Fibroblast of villous mesenchyme (primary cell): ENCODE measurements around the gene MAZ. TPM values are rescaled to one million over a fixed set of nuclear protein-coding genes. Genes with fewer than 3 reads are reported as not detected.
"Not testable (repeated sequence)": the region's sequence is repeated elsewhere in the genome, so short reads cannot be mapped to it uniquely, and the experiment has no call there.

Experiments
- DNase-seq: peaks from one replicate; pipeline ENCODE4 v3.0.0-alpha.2; 2010; ENCODE audit warnings: low read depth
- H3K4me3 ChIP-seq: 2 replicates; pipeline ENCODE4 v1.5.1; 2011; ENCODE audit warnings: low read depth, mild to moderate bottlenecking, low read length
- total RNA-seq: library from RNA; depleted of rRNA; stranded (reverse); fragments of >200 nt; gene quantifications from 2 replicates; pipeline ENCODE4 v1.2.3, GENCODE V29; 2012
- TF ChIP-seq, protein P1 (sequence below): IDR thresholded peaks from 2 replicates; pipeline ENCODE4 v1.5.1; 2012; ENCODE audit warnings: low read depth, mild to moderate bottlenecking, low read length; ENCODE audit not compliant: insufficient read depth

Gene MAZ
- total RNA-seq, 1 donor: 166 TPM

DNA sequence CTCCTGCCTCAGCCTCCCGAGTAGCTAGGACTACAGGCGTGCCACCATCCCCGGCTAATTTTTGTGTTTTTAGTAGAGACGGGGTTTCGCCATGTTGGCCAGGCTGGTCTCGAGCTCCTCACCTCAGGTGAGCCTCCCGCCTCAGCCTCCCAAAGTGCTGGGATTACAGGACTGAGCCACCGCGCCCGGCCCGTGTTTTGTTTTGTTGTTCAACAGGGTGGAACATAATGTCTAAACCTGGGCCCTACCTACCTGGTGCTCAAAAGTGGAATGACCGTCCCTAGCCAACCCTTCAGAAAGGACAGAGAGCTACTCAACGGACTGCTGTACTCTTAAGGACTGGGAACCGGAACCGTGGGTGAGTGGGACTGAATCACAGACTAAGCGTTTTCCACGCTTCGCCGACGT lies 16.6 kb upstream of the MAZ start:
- H3K4me3 ChIP-seq: peak overlapping the region; percentile 76
- TF ChIP-seq, protein P1, sequence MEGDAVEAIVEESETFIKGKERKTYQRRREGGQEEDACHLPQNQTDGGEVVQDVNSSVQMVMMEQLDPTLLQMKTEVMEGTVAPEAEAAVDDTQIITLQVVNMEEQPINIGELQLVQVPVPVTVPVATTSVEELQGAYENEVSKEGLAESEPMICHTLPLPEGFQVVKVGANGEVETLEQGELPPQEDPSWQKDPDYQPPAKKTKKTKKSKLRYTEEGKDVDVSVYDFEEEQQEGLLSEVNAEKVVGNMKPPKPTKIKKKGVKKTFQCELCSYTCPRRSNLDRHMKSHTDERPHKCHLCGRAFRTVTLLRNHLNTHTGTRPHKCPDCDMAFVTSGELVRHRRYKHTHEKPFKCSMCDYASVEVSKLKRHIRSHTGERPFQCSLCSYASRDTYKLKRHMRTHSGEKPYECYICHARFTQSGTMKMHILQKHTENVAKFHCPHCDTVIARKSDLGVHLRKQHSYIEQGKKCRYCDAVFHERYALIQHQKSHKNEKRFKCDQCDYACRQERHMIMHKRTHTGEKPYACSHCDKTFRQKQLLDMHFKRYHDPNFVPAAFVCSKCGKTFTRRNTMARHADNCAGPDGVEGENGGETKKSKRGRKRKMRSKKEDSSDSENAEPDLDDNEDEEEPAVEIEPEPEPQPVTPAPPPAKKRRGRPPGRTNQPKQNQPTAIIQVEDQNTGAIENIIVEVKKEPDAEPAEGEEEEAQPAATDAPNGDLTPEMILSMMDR: no peak

DNA sequence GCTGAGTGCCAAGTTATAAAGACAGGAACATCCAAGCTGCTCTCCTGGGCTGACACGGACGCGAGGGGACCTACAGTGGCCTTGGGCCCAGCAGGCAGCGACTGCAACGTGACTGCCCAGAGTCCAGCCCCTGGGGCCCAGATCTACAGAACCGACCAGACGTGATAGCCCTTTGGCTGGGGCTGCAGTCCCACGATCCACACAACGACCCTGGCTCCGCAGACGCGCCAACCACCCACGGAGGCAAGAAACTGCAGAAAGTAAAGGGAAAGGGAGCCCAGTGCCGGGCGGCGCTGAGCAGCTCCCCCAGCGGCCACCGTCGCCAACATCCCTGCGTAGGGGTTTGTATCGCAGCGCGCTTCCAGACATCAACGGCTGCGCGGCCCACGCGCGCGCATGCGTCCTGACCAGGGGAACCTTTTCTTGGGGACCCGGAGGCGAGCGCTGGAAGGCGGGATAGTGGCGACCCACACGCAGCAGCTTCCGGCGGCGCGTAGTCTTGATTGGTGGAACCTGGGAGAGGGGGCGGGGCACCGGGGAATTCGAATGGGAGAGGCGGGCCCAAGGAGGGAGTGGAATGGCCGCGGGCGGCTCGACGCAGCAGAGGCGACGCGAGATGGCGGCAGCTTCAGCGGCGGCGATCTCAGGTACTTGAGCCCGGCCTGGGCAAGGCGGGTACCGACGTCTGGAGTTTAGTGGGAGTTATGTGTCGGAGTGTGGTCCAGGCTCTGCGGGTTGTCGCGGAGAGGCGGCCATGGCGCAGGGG lies 16.0 kb upstream of the MAZ start, which contains the start of gene KIF22:
Gene KIF22, plus strand, starts transcription at position 569 of the 766 bp plus-strand sequence. Its CDS starts 9 bp downstream, at position 578.
- TF ChIP-seq, protein P1: peak; percentile 60
- peak; percentile 99 for DNase-seq
- peak within 1 kb of the TSS; percentile 76 for H3K4me3 ChIP-seq

More for the DNA sequence above, 16.6 kb upstream of the MAZ start:
- no peak for DNase-seq

DNA sequence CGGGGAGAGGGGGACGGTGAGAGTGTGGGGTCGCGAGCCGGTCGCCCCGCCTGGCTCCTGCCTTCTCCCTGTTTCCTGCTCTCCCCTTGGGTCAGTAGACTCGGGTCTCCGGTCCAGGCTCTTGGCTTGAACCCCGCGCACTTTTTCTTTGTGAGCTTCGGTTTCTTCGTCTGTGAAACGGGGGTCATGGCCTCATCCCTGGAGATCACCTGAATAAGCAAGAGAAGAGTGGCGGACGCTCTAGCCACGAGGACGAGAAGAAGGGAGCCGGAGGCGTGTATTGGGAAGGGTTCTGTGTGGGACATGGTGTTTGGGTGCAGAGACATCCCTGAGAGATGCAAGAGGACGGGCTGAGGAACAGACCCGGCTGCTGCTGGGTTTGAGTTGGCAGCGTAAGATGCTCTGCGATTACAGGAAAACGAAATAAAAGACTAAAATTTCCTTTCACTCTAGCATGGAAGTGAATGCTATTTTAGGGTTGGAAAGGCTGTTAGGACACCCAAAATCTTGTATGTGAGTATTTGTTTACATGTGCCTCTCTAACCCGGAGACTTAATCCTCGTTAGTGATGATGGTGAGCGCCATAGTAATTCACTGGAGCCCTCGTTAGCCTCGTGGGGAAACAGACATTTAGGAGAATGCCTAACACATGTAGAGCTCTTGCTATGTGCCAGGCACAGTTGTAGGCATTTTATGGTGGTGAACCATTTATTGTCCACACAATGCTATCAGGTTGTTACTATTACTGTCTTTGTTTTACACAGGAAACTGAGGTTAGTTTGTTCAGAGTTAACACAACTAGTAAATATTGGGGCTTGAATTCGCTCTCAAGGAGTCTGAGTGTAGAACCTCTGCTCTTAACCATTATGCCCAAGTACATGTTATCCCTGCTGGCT lies 15.1 kb upstream of the MAZ start:
- no peak for DNase-seq
- TF ChIP-seq, protein P1: no peak
- H3K4me3 ChIP-seq: peak overlapping the region; percentile 76

DNA sequence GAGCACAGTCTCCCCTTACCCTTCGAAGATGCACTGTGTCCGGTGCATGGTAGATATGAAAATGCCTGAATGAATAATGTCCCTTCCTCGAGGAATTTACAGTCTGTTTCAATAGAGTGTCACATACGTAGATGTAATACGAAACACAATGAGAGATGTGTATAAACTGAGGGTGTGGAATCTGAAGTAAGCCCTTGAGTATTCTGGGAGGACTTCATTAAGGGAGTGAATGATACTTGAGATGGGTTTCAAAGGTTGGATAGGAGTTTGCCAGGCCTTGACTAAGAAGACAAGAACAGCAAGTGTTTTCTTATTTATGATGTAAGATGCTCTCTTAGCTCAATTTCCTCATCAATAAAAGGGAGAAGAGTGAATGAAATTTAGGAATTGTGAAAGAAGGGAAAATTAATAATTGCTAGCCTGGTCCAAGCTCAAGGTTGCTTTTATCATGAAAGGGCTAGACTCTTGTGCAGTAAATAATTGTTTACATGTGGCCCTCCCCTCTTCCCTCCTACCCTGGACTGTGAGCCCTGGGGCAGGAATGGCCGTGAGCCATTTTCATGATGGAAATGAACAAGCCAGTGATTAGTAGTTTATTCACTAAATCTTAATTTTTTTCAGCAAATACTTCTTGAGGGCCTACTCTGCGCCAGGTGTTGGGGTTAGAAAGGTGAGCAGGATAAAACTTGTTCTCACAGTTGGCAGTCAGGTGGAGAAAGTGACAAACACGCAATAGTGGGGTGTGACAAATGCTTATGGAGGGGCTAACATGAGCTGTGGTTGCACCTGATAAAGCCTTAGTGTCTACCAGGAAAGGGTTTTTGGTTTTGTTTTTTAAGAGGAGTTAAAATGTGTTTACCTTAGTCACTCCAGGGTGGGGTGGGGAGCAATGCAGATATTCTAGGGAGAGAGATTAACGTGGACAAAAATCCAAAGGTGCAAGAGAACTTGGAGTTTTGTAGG lies 14.2 kb upstream of the MAZ start:
- H3K4me3 ChIP-seq: peak overlapping the region; percentile 76
- no peak for DNase-seq
- TF ChIP-seq, protein P1: no peak

DNA sequence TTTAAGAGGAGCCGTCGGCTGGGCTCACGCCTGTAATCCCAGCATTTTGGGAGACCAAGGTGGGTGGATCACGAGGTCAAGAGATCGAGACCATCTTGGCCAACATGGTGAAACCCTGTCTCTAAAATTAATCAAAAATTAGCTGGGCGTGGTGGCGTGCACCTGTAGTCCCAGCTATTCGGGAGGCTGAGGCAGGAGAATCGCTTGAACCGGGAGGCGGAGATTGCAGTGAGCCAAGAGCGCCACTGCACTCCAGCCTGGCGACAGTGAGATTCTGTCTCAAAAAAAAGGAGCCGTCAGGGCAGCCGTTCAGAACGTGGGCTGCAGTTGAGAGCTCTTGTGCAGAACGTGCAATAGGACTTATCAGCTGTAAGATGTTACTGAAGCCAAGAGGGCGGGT lies 13.2 kb upstream of the MAZ start:
- DNase-seq, H3K4me3 ChIP-seq: not testable (repeated sequence)

DNA sequence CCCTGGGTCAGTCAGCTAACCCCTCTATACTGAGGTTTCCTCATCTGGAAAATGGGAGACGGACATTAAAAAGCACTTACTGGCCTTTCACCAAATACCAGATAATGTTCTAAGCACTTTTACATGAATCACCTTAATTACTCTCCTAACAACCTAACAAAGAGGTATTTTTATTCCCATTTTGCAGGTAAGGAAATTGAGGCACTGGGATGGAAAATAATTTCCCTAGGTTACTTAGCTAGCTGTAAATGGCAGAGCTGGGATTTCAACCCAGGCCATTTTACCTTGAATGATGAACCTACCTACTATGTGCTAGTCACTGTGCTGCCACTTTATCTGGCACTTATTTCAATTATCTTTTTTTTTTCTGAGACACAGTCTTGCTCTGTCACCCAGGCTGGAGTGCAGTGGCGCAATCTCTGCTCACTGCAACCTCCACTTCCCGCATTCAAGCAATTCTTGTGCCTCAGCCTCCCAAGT lies 12.1 kb upstream of the MAZ start:
- DNase-seq: no peak

More for the DNA sequence above, 12.1 kb upstream of the MAZ start:
- TF ChIP-seq, protein P1: no peak
- no peak overlapping the region for H3K4me3 ChIP-seq
